HEK293 (cell line): ENCODE results near the gene SFRP4.

Source experiments
- GLIS1 ChIP-seq: fragments of 450-650 bp; formaldehyde crosslinking; IDR thresholded peaks from 2 replicates; pipeline ENCODE4 v1.5.1; 2016; ENCODE audit warnings: missing biosample characterization, missing genetic modification characterization
- HOXA7 ChIP-seq: sonication (generic); formaldehyde crosslinking; IDR thresholded peaks from 2 replicates; pipeline ENCODE4 v1.8.1; 2022; ENCODE audit warnings: missing genetic modification reagents, borderline replicate concordance
- HOXC10 ChIP-seq: sonication (generic); formaldehyde crosslinking; IDR thresholded peaks from 2 replicates; pipeline ENCODE4 v1.8.1; 2023; ENCODE audit warnings: mild to moderate bottlenecking, missing genetic modification reagents
- KLF8 ChIP-seq: fragments of 450-650 bp; formaldehyde crosslinking; IDR thresholded peaks from 2 replicates; pipeline ENCODE4 v1.5.1; 2016; ENCODE audit warnings: missing biosample characterization, missing genetic modification characterization
- PRDM1 ChIP-seq: fragments of 450-650 bp; formaldehyde crosslinking; IDR thresholded peaks from 2 replicates; pipeline ENCODE4; 2016; ENCODE audit warnings: missing biosample characterization, missing genetic modification characterization
- SP7 ChIP-seq: fragments of 450-650 bp; formaldehyde crosslinking; IDR thresholded peaks from 2 replicates; pipeline ENCODE4 v1.5.1; 2016; ENCODE audit warnings: missing biosample characterization, missing genetic modification characterization
- YY2 ChIP-seq: fragments of 450-650 bp; formaldehyde crosslinking; IDR thresholded peaks from 2 replicates; pipeline ENCODE4 v1.5.1; 2016; ENCODE audit warnings: missing biosample characterization, missing genetic modification characterization
- ZEB2 ChIP-seq: fragments of 450-650 bp; formaldehyde crosslinking; IDR thresholded peaks from 2 replicates; pipeline ENCODE4 v1.5.1; 2016; ENCODE audit warnings: missing biosample characterization, missing genetic modification characterization
- ZIC2 ChIP-seq: fragments of 450-650 bp; formaldehyde crosslinking; IDR thresholded peaks from 2 replicates; pipeline ENCODE4 v1.5.1; 2016; ENCODE audit warnings: missing biosample characterization, missing genetic modification characterization
- ZNF114 ChIP-seq: fragments of 450-650 bp; formaldehyde crosslinking; IDR thresholded peaks from 2 replicates; pipeline ENCODE4 v1.5.0; 2017; ENCODE audit warnings: missing biosample characterization, missing genetic modification characterization
- ZNF138 ChIP-seq: fragments of 450-650 bp; formaldehyde crosslinking; IDR thresholded peaks from 2 replicates; pipeline ENCODE4 v1.5.1; 2016; ENCODE audit warnings: missing biosample characterization, missing genetic modification characterization, borderline replicate concordance
- ZNF2 ChIP-seq: fragments of 450-650 bp; formaldehyde crosslinking; IDR thresholded peaks from 2 replicates; pipeline ENCODE4 v1.5.1; 2016; ENCODE audit warnings: missing biosample characterization, missing genetic modification characterization
- ZNF211 ChIP-seq: fragments of 450-650 bp; formaldehyde crosslinking; IDR thresholded peaks from 2 replicates; pipeline ENCODE4 v1.5.1; 2016; ENCODE audit warnings: low read depth, missing biosample characterization, missing genetic modification characterization
- ZNF37A ChIP-seq: fragments of 450-650 bp; IDR thresholded peaks from 2 replicates; pipeline ENCODE4 v1.5.1; 2018; ENCODE audit warnings: missing biosample characterization, missing genetic modification characterization
- ZNF394 ChIP-seq: fragments of 450-650 bp; formaldehyde crosslinking; IDR thresholded peaks from 2 replicates; pipeline ENCODE4 v1.5.1; 2016; ENCODE audit warnings: missing biosample characterization, missing genetic modification characterization, mild to moderate bottlenecking, moderate library complexity, borderline replicate concordance
- ZNF426 ChIP-seq: fragments of 450-650 bp; formaldehyde crosslinking; IDR thresholded peaks from 2 replicates; pipeline ENCODE4 v1.5.1; 2017; ENCODE audit warnings: missing biosample characterization, missing genetic modification characterization, mild to moderate bottlenecking, inconsistent platforms, moderate library complexity
- ZNF521 ChIP-seq: fragments of 450-650 bp; formaldehyde crosslinking; IDR thresholded peaks from 2 replicates; pipeline ENCODE4 v1.5.1; 2017; ENCODE audit warnings: missing biosample characterization, mild to moderate bottlenecking, missing genetic modification characterization
- ZNF544 ChIP-seq: fragments of 450-650 bp; formaldehyde crosslinking; IDR thresholded peaks from 2 replicates; pipeline ENCODE4 v1.5.0; 2017; ENCODE audit warnings: missing biosample characterization, missing genetic modification characterization
- ZNF548 ChIP-seq: fragments of 450-650 bp; formaldehyde crosslinking; IDR thresholded peaks from 2 replicates; pipeline ENCODE4 v1.5.1; 2016; ENCODE audit warnings: missing biosample characterization, missing genetic modification characterization
- ZNF596 ChIP-seq: fragments of 450-650 bp; IDR thresholded peaks from 2 replicates; pipeline ENCODE4 v1.5.0; 2018; ENCODE audit warnings: missing biosample characterization, mild to moderate bottlenecking, missing genetic modification characterization, moderate library complexity
- ZNF600 ChIP-seq: fragments of 450-650 bp; formaldehyde crosslinking; IDR thresholded peaks from 2 replicates; pipeline ENCODE4 v1.5.1; 2016; ENCODE audit warnings: missing biosample characterization, missing genetic modification characterization
- ZNF670 ChIP-seq: fragments of 450-650 bp; formaldehyde crosslinking; IDR thresholded peaks from 2 replicates; pipeline ENCODE4 v1.5.1; 2016; ENCODE audit warnings: missing biosample characterization, missing genetic modification characterization, low read depth
- ZNF707 ChIP-seq: fragments of 450-650 bp; formaldehyde crosslinking; IDR thresholded peaks from 2 replicates; pipeline ENCODE4 v1.5.1; 2016; ENCODE audit warnings: missing biosample characterization, missing genetic modification characterization
- ZNF747 ChIP-seq: fragments of 450-650 bp; formaldehyde crosslinking; IDR thresholded peaks from 2 replicates; pipeline ENCODE4 v1.5.1; 2016; ENCODE audit warnings: missing biosample characterization, missing genetic modification characterization
- ZNF785 ChIP-seq: fragments of 450-650 bp; formaldehyde crosslinking; IDR thresholded peaks from 2 replicates; pipeline ENCODE4 v1.5.1; 2016; ENCODE audit warnings: missing biosample characterization, missing genetic modification characterization
- ZXDB ChIP-seq: fragments of 450-650 bp; formaldehyde crosslinking; IDR thresholded peaks from 2 replicates; pipeline ENCODE4 v1.5.1; 2016; ENCODE audit warnings: missing biosample characterization, missing genetic modification characterization
- TF ChIP-seq, protein P1 (sequence below): fragments of 450-650 bp; formaldehyde crosslinking; IDR thresholded peaks from 2 replicates; pipeline ENCODE4 v1.5.1; 2016; ENCODE audit warnings: missing biosample characterization, missing genetic modification characterization
- TF ChIP-seq, protein P2 (sequence below): fragments of 450-650 bp; formaldehyde crosslinking; IDR thresholded peaks from 2 replicates; pipeline ENCODE4 v1.5.1; 2017; ENCODE audit warnings: missing biosample characterization, mild to moderate bottlenecking, missing genetic modification characterization, moderate library complexity
- TF ChIP-seq, protein P3 (sequence below): fragments of 450-650 bp; formaldehyde crosslinking; IDR thresholded peaks from 2 replicates; pipeline ENCODE4 v1.5.1; 2016; ENCODE audit warnings: missing biosample characterization, missing genetic modification characterization
- TF ChIP-seq, protein P4 (sequence below): fragments of 450-650 bp; formaldehyde crosslinking; IDR thresholded peaks from 2 replicates; pipeline ENCODE4 v1.5.1; 2016; ENCODE audit warnings: missing biosample characterization, missing genetic modification characterization
- TF ChIP-seq, protein P5 (sequence below): fragments of 450-650 bp; formaldehyde crosslinking; IDR thresholded peaks from 2 replicates; pipeline ENCODE4 v1.5.1; 2016; ENCODE audit warnings: missing biosample characterization, missing genetic modification characterization

Gene SFRP4

DNA sequence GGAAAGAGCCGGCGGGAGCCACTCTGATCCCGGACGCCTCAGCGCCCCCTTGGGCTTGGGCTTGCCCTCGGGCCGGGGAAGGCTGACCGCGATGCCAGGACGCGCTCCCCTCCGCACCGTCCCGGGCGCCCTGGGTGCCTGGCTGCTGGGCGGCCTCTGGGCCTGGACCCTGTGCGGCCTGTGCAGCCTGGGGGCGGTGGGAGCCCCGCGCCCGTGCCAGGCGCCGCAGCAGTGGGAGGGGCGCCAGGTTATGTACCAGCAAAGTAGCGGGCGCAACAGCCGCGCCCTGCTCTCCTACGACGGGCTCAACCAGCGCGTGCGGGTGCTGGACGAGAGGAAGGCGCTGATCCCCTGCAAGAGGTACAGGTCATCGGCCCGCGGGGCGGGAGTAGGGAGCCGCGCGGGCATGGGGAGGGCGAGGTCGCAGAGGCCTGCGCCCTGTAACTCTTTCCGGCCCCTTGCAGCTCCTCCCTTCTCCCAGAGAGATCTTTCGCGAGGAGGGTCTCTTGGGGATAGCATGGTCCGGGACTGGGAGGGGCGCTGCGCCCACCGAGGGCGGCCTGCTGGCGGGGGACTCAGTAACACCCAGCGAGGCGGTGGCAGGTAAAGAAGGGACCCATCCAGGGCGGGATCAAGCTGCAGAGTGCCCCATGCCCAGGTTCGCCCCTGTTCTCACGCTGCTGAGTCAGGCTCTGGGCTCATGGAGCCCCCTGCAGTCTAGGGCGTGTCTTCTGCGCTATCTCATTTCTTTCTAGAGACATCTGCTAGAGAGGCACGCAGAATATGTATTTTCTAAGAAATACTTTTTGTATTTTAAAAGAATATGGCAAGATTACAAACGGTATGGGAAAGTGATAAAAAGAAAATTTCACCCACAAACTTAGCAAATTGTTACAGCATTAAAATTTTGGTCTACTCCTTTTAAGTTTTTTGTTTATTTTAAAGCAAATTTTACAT, 4.5 kb upstream of the SFRP4 start (continued):
- TF ChIP-seq ZNF2 (no peak), PRDM1 (tag by site-specific recombination) (no peak), ZNF521 (tag by site-specific recombination) (no peak), ZNF426 (tag by site-specific recombination) (no peak), GLIS1 (peak; percentile 66), ZNF548 (no peak), ZNF600 (no peak), ZNF211 (tag by site-specific recombination) (no peak), ZEB2 (tag by site-specific recombination) (peak; percentile 48; the same call in 1 of the 2 replicates), ZNF138 (no peak), ZNF785 (tag by site-specific recombination) (no peak), ZNF670 (tag by site-specific recombination) (no peak), ZNF394 (tag by site-specific recombination) (no peak), ZNF596 (tag by site-specific recombination) (no peak), ZNF544 (no peak), YY2 (tag by site-specific recombination) (no peak), ZXDB (peak; percentile 75), ZNF37A (no peak), ZNF707 (no peak), ZNF114 (tag by site-specific recombination) (no peak), KLF8 (tag by site-specific recombination) (peak; percentile 49; the same call in 1 of the 2 replicates), HOXA7 (CRISPR knock-in tag) (no peak), ZIC2 (peak; percentile 24; the same call in 1 of the 2 replicates), HOXC10 (no peak), ZNF747 (tag by site-specific recombination) (no peak), SP7 (tag by site-specific recombination) (peak; percentile 22; the same call in 1 of the 2 replicates)
- TF ChIP-seq, protein P1, sequence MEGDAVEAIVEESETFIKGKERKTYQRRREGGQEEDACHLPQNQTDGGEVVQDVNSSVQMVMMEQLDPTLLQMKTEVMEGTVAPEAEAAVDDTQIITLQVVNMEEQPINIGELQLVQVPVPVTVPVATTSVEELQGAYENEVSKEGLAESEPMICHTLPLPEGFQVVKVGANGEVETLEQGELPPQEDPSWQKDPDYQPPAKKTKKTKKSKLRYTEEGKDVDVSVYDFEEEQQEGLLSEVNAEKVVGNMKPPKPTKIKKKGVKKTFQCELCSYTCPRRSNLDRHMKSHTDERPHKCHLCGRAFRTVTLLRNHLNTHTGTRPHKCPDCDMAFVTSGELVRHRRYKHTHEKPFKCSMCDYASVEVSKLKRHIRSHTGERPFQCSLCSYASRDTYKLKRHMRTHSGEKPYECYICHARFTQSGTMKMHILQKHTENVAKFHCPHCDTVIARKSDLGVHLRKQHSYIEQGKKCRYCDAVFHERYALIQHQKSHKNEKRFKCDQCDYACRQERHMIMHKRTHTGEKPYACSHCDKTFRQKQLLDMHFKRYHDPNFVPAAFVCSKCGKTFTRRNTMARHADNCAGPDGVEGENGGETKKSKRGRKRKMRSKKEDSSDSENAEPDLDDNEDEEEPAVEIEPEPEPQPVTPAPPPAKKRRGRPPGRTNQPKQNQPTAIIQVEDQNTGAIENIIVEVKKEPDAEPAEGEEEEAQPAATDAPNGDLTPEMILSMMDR (tag by site-specific recombination): no peak
- TF ChIP-seq, protein P2, sequence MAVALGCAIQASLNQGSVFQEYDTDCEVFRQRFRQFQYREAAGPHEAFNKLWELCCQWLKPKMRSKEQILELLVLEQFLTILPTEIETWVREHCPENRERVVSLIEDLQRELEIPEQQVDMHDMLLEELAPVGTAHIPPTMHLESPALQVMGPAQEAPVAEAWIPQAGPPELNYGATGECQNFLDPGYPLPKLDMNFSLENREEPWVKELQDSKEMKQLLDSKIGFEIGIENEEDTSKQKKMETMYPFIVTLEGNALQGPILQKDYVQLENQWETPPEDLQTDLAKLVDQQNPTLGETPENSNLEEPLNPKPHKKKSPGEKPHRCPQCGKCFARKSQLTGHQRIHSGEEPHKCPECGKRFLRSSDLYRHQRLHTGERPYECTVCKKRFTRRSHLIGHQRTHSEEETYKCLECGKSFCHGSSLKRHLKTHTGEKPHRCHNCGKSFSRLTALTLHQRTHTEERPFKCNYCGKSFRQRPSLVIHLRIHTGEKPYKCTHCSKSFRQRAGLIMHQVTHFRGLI (tag by site-specific recombination): no peak
- TF ChIP-seq, protein P3, sequence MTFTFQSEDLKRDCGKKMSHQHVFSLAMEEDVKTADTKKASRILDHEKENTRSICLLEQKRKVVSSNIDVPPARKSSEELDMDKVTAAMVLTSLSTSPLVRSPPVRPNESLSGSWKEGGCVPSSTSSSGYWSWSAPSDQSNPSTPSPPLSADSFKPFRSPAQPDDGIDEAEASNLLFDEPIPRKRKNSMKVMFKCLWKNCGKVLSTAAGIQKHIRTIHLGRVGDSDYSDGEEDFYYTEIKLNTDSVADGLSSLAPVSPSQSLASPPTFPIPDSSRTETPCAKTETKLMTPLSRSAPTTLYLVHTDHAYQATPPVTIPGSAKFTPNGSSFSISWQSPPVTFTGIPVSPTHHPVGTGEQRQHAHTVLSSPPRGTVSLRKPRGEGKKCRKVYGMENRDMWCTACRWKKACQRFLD: no peak
- TF ChIP-seq, protein P4, sequence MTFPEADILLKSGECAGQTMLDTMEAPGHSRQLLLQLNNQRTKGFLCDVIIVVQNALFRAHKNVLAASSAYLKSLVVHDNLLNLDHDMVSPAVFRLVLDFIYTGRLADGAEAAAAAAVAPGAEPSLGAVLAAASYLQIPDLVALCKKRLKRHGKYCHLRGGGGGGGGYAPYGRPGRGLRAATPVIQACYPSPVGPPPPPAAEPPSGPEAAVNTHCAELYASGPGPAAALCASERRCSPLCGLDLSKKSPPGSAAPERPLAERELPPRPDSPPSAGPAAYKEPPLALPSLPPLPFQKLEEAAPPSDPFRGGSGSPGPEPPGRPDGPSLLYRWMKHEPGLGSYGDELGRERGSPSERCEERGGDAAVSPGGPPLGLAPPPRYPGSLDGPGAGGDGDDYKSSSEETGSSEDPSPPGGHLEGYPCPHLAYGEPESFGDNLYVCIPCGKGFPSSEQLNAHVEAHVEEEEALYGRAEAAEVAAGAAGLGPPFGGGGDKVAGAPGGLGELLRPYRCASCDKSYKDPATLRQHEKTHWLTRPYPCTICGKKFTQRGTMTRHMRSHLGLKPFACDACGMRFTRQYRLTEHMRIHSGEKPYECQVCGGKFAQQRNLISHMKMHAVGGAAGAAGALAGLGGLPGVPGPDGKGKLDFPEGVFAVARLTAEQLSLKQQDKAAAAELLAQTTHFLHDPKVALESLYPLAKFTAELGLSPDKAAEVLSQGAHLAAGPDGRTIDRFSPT: peak; percentile 92
- TF ChIP-seq, protein P5, sequence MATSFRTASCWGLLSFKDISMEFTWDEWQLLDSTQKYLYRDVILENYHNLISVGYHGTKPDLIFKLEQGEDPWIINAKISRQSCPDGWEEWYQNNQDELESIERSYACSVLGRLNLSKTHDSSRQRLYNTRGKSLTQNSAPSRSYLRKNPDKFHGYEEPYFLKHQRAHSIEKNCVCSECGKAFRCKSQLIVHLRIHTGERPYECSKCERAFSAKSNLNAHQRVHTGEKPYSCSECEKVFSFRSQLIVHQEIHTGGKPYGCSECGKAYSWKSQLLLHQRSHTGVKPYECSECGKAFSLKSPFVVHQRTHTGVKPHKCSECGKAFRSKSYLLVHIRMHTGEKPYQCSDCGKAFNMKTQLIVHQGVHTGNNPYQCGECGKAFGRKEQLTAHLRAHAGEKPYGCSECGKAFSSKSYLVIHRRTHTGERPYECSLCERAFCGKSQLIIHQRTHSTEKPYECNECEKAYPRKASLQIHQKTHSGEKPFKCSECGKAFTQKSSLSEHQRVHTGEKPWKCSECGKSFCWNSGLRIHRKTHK (tag by site-specific recombination): no peak
